MM.1S (cell line): ENCODE results near the gene SLC16A1.

Source experiments
- DNase-seq: peaks from one replicate; pipeline ENCODE4 v3.0.0-alpha.2; 2015
- H2AFZ ChIP-seq: fragments of 300-600 bp; sonication (generic); 2 replicates; pipeline ENCODE4 v1.6.0; 2016; ENCODE audit warnings: antibody characterized with exemption, low read length
- H3F3A ChIP-seq: fragments of 300-600 bp; sonication (generic); 2 replicates; pipeline ENCODE4 v1.6.1; 2016; ENCODE audit warnings: mild to moderate bottlenecking, antibody characterized with exemption, low read length, moderate library complexity, mixed read lengths; ENCODE audit not compliant: insufficient read depth
- H3K27ac ChIP-seq: fragments of 300-600 bp; sonication (generic); 2 replicates; pipeline ENCODE4 v1.5.1; 2016; ENCODE audit warnings: mild to moderate bottlenecking, low read length
- H3K27me3 ChIP-seq: fragments of 300-600 bp; sonication (generic); replicated peaks from 2 replicates; pipeline ENCODE4 v1.6.0; 2016; ENCODE audit warnings: low read length; ENCODE audit not compliant: insufficient read depth
- H3K36me3 ChIP-seq: fragments of 300-600 bp; sonication (generic); replicated peaks from 2 replicates; pipeline ENCODE4 v1.6.1; 2016; ENCODE audit warnings: mild to moderate bottlenecking, low read length, mixed read lengths; ENCODE audit not compliant: insufficient read depth
- H3K4me1 ChIP-seq: fragments of 300-600 bp; sonication (generic); 2 replicates; pipeline ENCODE4 v1.6.1; 2016; ENCODE audit warnings: low read length, mixed read lengths
- H3K4me2 ChIP-seq: fragments of 300-600 bp; sonication (generic); 2 replicates; pipeline ENCODE4 v1.6.0; 2016; ENCODE audit warnings: low read depth, low read length
- H3K4me3 ChIP-seq: fragments of 300-600 bp; sonication (generic); 2 replicates; pipeline ENCODE4 v1.5.1; 2016; ENCODE audit warnings: low read length, mixed read lengths
- H3K79me2 ChIP-seq: fragments of 300-600 bp; sonication (generic); 2 replicates; pipeline ENCODE4 v1.6.1; 2016; ENCODE audit warnings: mixed run types, low read length, mixed read lengths
- H3K9ac ChIP-seq: fragments of 300-600 bp; sonication (generic); 2 replicates; pipeline ENCODE4 v1.6.1; 2016; ENCODE audit warnings: low read length, mixed read lengths
- H3K9me2 ChIP-seq: fragments of 300-600 bp; sonication (generic); replicated peaks from 2 replicates; pipeline ENCODE4 v1.6.1; 2016; ENCODE audit warnings: mild to moderate bottlenecking, low read length, mixed read lengths; ENCODE audit not compliant: insufficient read depth
- H3K9me3 ChIP-seq: fragments of 300-600 bp; sonication (generic); replicated peaks from 2 replicates; pipeline ENCODE4 v1.6.1; 2016; ENCODE audit warnings: mild to moderate bottlenecking, low read length, mixed read lengths; ENCODE audit not compliant: insufficient read depth
- H4K20me1 ChIP-seq: fragments of 300-600 bp; sonication (generic); 2 replicates; pipeline ENCODE4 v1.6.1; 2016; ENCODE audit warnings: mild to moderate bottlenecking, low read length, moderate library complexity, mixed read lengths; ENCODE audit not compliant: insufficient read depth
- CTCF ChIP-seq: fragments of 300-600 bp; sonication (generic); IDR thresholded peaks from 2 replicates; pipeline ENCODE4 v1.5.1; 2016; ENCODE audit warnings: antibody characterized with exemption, low read length, mixed read lengths
- EZH2 ChIP-seq: fragments of 300-600 bp; sonication (generic); optimal IDR thresholded peaks from 2 replicates; pipeline ENCODE3; 2017; ENCODE audit warnings: low read depth, mild to moderate bottlenecking, antibody characterized with exemption, low read length, mixed read lengths
- EZH2phosphoT487 ChIP-seq: fragments of 300-600 bp; sonication (generic); IDR thresholded peaks from 2 replicates; pipeline ENCODE4 v1.6.1; 2018; ENCODE audit warnings: antibody characterized with exemption, low read length

Gene SLC16A1

GRCh38 chr1:112904831-112905261 lies 51.1 kb downstream of the SLC16A1 start:
- H3K79me2 ChIP-seq = no peaks in the 10 kb centered on the region
- H3K27ac ChIP-seq = no peak overlapping the region
- no peaks in the 10 kb centered on the region for H3K9me3 ChIP-seq
- TF ChIP-seq EZH2phosphoT487 = no peak
- TF ChIP-seq EZH2 = no peak
- no peak for TF ChIP-seq CTCF
- no peaks in the 10 kb centered on the region for H3K27me3 ChIP-seq
- no peak overlapping the region for H3K9ac ChIP-seq
- H4K20me1 ChIP-seq = no peaks in the 10 kb centered on the region
- H3K4me2 ChIP-seq = no peak overlapping the region
- H3F3A ChIP-seq = no peaks in the 10 kb centered on the region
- H3K36me3 ChIP-seq = no peaks in the 10 kb centered on the region
- DNase-seq = no peak
- H3K9me2 ChIP-seq = no peaks in the 10 kb centered on the region
- no peak overlapping the region for H2AFZ ChIP-seq
- no peak overlapping the region for H3K4me3 ChIP-seq
- H3K4me1 ChIP-seq = no peaks in the 10 kb centered on the region

- Histone ChIP-seq H3K4me3 (no peak overlapping the region), H3K36me3 (no peaks in the 10 kb centered on the region), H2AFZ (no peak overlapping the region), H3K9me2 (no peaks in the 10 kb centered on the region), H4K20me1 (no peaks in the 10 kb centered on the region), H3K27me3 (no peaks in the 10 kb centered on the region), H3K27ac (no peak overlapping the region), H3F3A (no peaks in the 10 kb centered on the region), H3K79me2 (no peaks in the 10 kb centered on the region), H3K9ac (no peak overlapping the region), H3K4me2 (no peak overlapping the region), H3K4me1 (no peaks in the 10 kb centered on the region), H3K9me3 (no peaks in the 10 kb centered on the region)
- TF ChIP-seq CTCF = no peak
- no peak for TF ChIP-seq EZH2phosphoT487
- DNase-seq = no peak
These were observed 51.7 kb downstream of the SLC16A1 start for GRCh38 chr1:112904071-112904830.

GRCh38 chr1:112902221-112902620 lies 53.8 kb downstream of the SLC16A1 start:
- Histone ChIP-seq H3K36me3 (no peaks in the 10 kb centered on the region), H2AFZ (no peak overlapping the region), H3K9me3 (no peaks in the 10 kb centered on the region), H3F3A (no peaks in the 10 kb centered on the region), H3K27ac (no peak overlapping the region), H3K27me3 (no peaks in the 10 kb centered on the region), H4K20me1 (no peaks in the 10 kb centered on the region), H3K4me2 (no peak overlapping the region), H3K9me2 (no peaks in the 10 kb centered on the region), H3K9ac (no peak overlapping the region), H3K79me2 (no peaks in the 10 kb centered on the region), H3K4me1 (no peaks in the 10 kb centered on the region), H3K4me3 (no peak overlapping the region)
- no peak for DNase-seq
- TF ChIP-seq EZH2phosphoT487 = no peak

GRCh38 chr1:112901387-112901786 lies 54.6 kb downstream of the SLC16A1 start:
- Histone ChIP-seq H3K9ac (no peak overlapping the region), H3K27me3 (no peaks in the 10 kb centered on the region), H3K9me2 (no peaks in the 10 kb centered on the region), H3K4me2 (no peak overlapping the region), H3K9me3 (no peaks in the 10 kb centered on the region), H4K20me1 (no peaks in the 10 kb centered on the region), H3K36me3 (no peaks in the 10 kb centered on the region), H3K27ac (no peak overlapping the region), H3K79me2 (no peaks in the 10 kb centered on the region), H2AFZ (no peak overlapping the region), H3F3A (no peaks in the 10 kb centered on the region), H3K4me3 (no peak overlapping the region), H3K4me1 (no peaks in the 10 kb centered on the region)
- DNase-seq = no peak
- TF ChIP-seq CTCF (no peak), EZH2phosphoT487 (no peak)
